ENCODE data around the gene KRTAP3-2. TPM values are rescaled to one million over a fixed set of nuclear protein-coding genes. Genes with fewer than 3 reads are reported as not detected.
"Not testable (repeated sequence)": the region's sequence is repeated elsewhere in the genome, so short reads cannot be mapped to it uniquely, and the experiment has no call there.

Gene KRTAP3-2
- total RNA-seq, 4 donors from 2014 or later = not detected

DNA sequence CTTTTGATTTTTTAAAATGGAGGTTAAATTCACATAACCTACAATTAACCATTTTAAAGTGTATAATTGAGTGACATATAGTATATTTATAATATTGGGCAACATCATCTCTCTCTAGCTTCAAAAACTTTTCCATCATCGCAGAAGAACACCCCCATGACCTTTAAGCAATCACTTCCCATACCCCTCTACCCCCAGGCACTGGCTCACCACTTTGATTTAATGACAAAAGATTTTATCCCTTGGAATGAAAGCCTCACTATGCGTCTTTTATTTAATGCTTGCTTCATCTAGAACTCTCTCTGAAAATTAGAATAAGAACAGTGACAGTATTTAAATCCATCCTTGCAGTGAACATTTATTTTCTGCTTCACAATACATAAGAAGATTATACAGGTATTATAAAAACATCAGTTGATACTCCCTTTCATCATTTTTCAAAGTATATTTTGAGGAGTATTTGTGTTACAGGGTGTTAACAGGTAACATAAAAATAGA is 38.2 kb upstream of the KRTAP3-2 start:
- intact Hi-C loops (cut with DNase I) = no loop called here
- Histone ChIP-seq H3K27ac (replicated peaks in 1 of 4) (no peak overlapping the region), H3K36me3 (no peaks in the 10 kb centered on the region), H3K4me3 (no peak overlapping the region), H3K4me1 (no peaks in the 10 kb centered on the region), H3K27me3 (no peaks in the 10 kb centered on the region), H3K9me3 (peaks cover 0 to 3% (median 0%) of the 10 kb centered on the region in 4 donors)
- no peak for TF ChIP-seq EP300 (IDR thresholded peaks at IDR 0.05)
- TF ChIP-seq CTCF (IDR thresholded peaks at IDR 0.05) = no peak
- TF ChIP-seq POLR2AphosphoS5 (IDR thresholded peaks at IDR 0.05) = no peak
- TF ChIP-seq POLR2A (IDR thresholded peaks at IDR 0.05; ENCODE audit: low read depth) = no peak
- 66% methylated on average over 2 of the region's 2 CpGs for WGBS
- DNase-seq (ENCODE audit: extremely low spot score) = no peak

DNA sequence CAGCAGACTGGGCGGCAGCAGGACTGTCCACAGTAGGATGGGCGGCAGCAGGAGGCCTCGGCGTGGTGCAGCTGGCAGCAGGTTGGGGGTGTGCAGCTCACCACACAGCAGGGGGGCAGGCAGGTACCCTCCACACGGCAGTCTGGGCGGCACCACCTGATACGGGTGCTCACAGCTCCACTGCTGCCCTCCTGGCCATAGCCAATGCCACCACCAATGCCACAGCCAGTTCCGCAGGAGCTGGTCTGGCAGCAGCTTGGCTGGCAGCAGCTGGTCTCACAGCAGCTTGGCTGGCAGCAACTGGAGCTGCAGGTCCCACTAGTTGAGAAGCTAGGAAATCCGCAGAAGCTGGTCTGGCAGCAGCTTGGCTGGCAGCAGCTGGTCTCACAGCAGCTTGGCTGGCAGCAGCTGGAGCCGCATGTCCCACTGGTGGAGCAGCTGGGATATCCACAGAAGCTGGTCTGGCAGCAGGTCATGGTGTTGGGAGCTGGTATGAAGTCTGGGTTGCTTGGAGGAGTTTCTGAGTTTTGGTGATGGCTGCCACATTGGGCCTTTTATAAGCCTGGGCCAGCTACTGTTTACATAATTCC is 34.7 kb upstream of the KRTAP3-2 start, which contains the start of gene KRTAP1-3:
TSS of gene KRTAP1-3 (minus strand) at position 529 of the 590 bp plus-strand sequence. CDS start at position 476, 53 bp downstream.
- H3K4me1 ChIP-seq; H3K9me3 ChIP-seq; H3K27me3 ChIP-seq; H3K27ac ChIP-seq (replicated peaks in 1 of 4); intact Hi-C loops (cut with DNase I); H3K36me3 ChIP-seq; DNase-seq (ENCODE audit: extremely low spot score); H3K4me3 ChIP-seq: not testable (repeated sequence)
- 92% methylated on average over 4 of the region's 10 CpGs for WGBS

GRCh38 chr17:41029633-41030245 is 30.0 kb upstream of the KRTAP3-2 start, which contains the start of gene KRTAP1-4:
Gene KRTAP1-4, minus strand, starts transcription at chr17:41030195. Its CDS starts 117 bp downstream, at chr17:41030078.
- no peak for DNase-seq (ENCODE audit: extremely low spot score)

GRCh38 chr17:41026715-41027471 is 27.2 kb upstream of the KRTAP3-2 start, which contains the start of gene KRTAP1-5:
Gene KRTAP1-5, minus strand, starts transcription at chr17:41027208. Its CDS starts 53 bp downstream, at chr17:41027155.
- intact Hi-C loops (cut with DNase I) = no loop called here
- Histone ChIP-seq H3K9me3 (no peaks in the 10 kb centered on the region), H3K4me1 (no peaks in the 10 kb centered on the region), H3K4me3 (no peak within 1 kb of the TSS), H3K36me3 (no peaks in the 10 kb centered on the region), H3K27me3 (peaks cover 0 to 12% (median 0%) of the 10 kb centered on the region in 4 donors), H3K27ac (replicated peaks in 1 of 4) (no peak within 1 kb of the TSS)
- WGBS = 65% methylated on average over 7 of the region's 9 CpGs
- TF ChIP-seq POLR2AphosphoS5 (IDR thresholded peaks at IDR 0.05) (no peak), CTCF (IDR thresholded peaks at IDR 0.05) (no peak), EP300 (IDR thresholded peaks at IDR 0.05) (no peak), POLR2A (IDR thresholded peaks at IDR 0.05; ENCODE audit: low read depth) (no peak)
- no peak for DNase-seq (ENCODE audit: extremely low spot score)

More at GRCh38 chr17:41029633-41030245, 30.0 kb upstream of the KRTAP3-2 start, which contains the start of gene KRTAP1-4:
- Histone ChIP-seq H3K27me3 (peaks cover 0 to 12% (median 0%) of the 10 kb centered on the region in 4 donors), H3K9me3 (no peaks in the 10 kb centered on the region), H3K4me1 (no peaks in the 10 kb centered on the region), H3K4me3 (no peak within 1 kb of the TSS), H3K27ac (replicated peaks in 1 of 4) (no peak within 1 kb of the TSS), H3K36me3 (no peaks in the 10 kb centered on the region)
- intact Hi-C loops (cut with DNase I) = no loop called here
- WGBS = 87% methylated on average over 4 of the region's 12 CpGs
- TF ChIP-seq POLR2AphosphoS5 (IDR thresholded peaks at IDR 0.05) (no peak), CTCF (IDR thresholded peaks at IDR 0.05) (no peak), EP300 (IDR thresholded peaks at IDR 0.05) (no peak), POLR2A (IDR thresholded peaks at IDR 0.05; ENCODE audit: low read depth) (no peak)

GRCh38 chr17:41024697-41025096 is 25.0 kb upstream of the KRTAP3-2 start:
- intact Hi-C loops (cut with DNase I) = no loop called here
- 81% methylated on average over 3 of the region's 3 CpGs for WGBS

More at GRCh38 chr17:41024697-41025096, 25.0 kb upstream of the KRTAP3-2 start:
- no peak overlapping the region for H3K4me3 ChIP-seq
- TF ChIP-seq CTCF (IDR thresholded peaks at IDR 0.05) = no peak
- TF ChIP-seq EP300 (IDR thresholded peaks at IDR 0.05) = no peak
- no peak for TF ChIP-seq POLR2AphosphoS5 (IDR thresholded peaks at IDR 0.05)
- TF ChIP-seq POLR2A (IDR thresholded peaks at IDR 0.05; ENCODE audit: low read depth) = no peak
- no peaks in the 10 kb centered on the region for H3K9me3 ChIP-seq
- no peak overlapping the region for H3K27ac ChIP-seq (replicated peaks in 1 of 4)
- no peaks in the 10 kb centered on the region for H3K36me3 ChIP-seq
- H3K27me3 ChIP-seq = peaks cover 0 to 10% (median 0%) of the 10 kb centered on the region in 4 donors
- H3K4me1 ChIP-seq = no peaks in the 10 kb centered on the region
- DNase-seq (ENCODE audit: extremely low spot score) = no peak

Data from esophagus muscularis mucosa (tissue), 4 donors.